SW 1271 (cell line): ENCODE data around the gene HSF5.
"Not testable (repeated sequence)": the region's sequence is repeated elsewhere in the genome, so short reads cannot be mapped to it uniquely, and the experiment has no call there.

Experiments used
- DNase-seq, 2 experiments: peaks; one replicate each; lab custom pipeline; 2025; lab: John Stamatoyannopoulos, UW

HSF5 gene

DNA sequence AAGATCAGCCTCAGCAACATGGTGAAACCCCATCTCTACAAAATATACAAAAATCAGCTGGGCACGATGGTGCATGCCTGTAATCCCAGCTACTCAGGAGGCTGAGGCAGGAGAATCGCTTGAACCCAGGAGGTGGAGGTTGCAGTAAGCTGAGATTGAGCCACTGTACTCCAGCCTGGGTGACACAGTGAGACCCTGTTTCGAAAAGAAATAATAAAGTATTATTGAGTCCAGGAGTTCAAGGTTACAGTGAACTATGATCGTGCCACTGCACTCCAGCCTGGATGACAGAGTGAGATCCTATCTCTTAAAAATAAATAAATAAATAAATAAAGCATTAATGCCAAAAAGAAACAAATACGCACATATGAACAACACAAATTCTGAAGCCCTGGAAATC, 6.4 kb downstream of the HSF5 start:
- DNase-seq, result not testable (repeated sequence)

DNA sequence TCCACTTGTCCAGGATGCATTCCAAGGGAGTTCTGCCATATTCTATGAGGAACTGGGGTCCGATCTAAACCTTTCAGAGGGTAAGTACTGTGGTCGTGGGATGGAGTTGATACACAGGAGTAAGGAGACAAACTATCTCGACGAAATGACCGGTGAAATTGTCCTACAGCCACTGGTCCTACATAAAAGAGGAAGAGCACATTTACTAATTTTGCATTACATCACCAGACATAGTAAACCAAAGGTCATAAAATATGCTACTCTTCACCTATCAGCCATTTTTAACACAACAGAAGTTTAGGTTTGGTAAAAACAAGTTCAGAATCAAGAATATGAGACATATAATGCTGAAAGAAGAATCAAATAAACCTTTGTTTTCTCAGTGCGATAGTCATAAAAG, 8.1 kb downstream of the HSF5 start:
- DNase-seq, result no peak

DNA sequence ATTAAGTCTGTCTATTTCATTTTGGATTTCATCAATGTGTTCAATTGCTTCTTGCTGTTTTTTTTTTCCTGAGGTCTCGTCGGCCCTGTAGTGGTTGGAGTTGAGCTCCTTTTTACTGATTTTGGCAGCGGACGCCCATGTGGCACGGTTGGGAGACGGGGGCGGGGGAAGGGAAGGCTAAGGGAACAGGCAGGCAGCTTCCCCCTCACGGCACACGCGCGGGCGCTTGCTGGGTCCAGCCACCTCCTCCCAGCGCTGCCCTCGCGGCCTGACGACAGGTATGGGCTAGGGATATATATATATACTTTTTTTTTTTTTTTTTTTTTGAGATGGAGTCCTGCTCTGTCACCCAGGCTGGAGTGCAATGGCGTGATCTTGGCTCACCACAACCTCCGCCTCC, 11.4 kb downstream of the HSF5 start:
- no peak for DNase-seq

DNA sequence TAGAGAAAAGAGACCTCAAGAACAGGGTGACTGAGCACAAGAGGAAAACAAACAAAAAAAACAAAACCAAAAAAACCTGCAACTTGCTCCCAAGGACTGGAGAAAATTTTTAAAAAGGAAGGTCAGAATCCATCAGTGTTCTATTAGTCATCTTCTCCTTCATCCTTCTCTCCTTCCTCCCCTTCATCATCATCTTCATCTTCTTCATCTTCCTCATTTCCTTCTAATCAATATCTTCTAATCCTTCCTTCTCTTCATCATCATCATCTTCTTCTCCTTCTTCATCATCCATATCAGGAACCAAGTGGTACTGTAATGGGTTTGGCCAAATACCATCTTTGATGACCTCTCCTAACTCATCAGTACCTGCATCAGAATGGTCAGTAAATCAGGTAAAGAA, 12.2 kb downstream of the HSF5 start:
- no peak for DNase-seq

DNA sequence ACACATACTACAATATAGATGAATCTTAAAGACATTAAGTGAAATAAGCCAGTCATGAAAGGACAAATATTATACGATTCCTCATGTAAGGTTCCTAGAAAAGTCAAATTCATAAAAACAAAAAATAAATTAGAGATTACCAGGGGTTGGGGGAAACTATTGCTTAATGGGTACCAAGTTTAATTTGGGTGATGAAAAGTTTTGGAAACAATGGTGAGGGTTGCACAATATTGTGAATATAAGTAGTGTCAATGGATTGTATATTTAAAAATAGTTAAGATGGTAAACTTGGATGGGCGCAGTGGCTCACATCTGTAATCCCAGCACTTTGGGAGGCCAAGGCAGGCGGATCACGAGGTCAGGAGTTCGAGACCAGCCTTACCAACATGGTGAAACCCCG, 17.9 kb downstream of the HSF5 start:
- no peak for DNase-seq

DNA sequence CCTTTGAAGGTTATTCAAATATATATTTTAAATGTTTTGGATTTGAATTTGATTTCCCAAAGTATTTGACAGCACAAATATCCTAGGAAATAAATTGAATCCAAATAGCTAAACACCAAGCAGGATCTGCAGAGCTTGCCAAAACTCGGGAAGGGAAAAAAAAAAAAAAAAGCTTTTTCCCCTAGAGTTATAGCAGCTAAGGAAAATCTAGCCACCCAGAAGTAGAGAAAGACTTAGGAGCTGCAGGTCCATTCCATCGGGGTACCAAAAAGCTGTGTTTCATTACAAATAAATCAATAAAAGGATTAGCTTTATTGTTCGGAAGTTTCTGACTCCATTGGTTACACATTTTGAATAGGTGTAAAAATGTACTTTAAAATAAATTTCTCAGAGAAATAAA, 19.3 kb downstream of the HSF5 start:
- DNase-seq, result no peak

DNA sequence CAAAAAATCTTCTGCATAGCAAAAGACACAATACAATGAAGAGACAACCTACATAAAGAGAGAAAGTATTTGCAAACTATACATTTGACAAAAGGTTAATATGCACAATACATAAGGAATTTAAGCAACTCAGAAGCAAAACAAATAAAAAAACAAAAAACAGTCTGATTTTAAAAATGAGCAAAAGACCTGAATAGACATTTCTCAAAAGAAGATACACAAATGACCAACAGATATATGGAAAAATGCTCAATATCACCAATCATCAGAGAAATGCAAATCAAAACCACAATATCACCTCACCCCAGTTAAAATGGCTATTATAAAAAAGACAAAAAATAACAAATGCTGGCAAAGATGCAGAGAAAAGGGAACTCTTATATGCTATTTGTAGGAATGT, 32.7 kb downstream of the HSF5 start:
- no peak for DNase-seq

DNA sequence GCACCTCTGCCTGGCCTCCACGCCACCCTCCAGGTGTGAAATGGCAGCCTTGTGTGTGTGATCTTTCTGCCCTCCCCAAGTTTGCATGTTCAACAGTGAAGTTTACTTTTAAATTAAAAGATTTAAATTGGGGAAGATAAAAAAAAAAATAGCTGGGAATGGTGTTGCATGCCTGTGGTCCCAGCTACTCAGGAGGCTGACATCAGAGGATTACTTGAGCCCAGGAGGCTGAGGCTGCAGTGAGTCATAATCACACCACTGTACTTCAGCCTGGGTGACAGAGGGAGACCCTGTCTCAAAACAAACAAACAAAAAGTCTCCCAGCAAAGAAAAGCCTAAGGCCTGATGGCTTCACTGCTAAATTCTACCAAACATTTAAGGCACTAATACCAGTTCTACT, 35.5 kb downstream of the HSF5 start:
- no peak for DNase-seq

DNA sequence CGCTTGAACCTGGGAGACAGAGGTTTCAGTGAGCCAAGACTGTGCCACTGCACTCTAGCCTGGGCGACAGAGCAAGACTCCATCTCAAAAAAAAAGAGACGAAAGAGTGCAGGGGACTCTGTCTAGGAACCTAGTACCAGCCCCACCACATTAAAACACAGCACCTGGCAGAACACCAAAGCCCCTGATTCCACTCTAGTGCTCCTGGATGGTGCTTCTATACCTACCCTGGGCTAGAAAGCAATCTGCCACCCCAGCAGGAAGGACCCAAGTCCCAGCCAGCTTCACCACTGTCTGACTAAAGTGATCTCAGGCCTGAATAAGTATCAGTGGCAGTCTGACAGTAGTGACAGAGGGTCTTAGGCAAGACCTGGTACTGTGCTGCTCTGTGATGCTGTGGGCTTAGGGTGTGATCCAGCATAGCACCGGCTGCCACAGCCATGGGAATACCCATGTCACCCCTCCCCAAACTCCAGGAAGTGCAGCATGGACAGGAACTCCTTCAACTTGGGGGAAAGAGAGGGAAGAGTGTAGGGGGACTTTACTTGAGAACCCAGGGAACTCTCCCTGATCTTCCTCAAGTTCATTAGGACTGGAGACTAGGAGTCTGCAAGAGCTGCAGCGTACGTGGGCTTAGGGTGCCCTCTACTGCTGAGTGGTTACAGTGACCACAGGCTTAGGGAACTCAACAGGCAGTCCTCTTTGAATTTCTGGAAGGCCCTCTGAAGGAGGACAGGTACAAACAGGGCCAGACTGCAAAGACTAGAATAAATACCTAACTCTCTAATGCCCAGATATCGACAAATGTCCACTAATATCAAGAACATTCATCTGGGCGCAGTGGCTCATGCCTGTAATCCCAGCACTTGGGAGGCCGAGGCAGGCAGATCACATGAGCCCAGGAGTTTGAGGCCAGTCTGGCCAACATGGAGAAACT, 40.9 kb downstream of the HSF5 start:
- peak; percentile 32 to 72 for DNase-seq

DNA sequence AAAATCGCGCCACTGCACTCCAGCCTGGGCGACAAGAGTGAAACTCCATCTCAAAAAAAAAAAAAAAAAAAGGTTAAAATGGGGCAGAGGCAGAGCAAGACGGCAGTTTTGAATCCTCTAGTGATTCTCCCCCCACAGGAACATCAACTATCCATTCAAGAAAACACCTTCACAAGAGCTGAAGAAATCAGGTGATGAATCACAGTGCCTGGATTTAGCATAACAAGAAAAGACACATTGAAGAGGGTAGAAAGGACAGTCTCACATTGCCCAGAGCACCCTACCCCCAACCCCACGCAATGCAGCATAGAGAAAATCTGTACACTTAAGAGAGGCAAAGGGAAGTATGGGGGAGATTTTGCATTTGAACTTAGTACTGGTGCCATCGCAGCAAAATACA, 42.1 kb downstream of the HSF5 start:
- DNase-seq, result no peak

DNA sequence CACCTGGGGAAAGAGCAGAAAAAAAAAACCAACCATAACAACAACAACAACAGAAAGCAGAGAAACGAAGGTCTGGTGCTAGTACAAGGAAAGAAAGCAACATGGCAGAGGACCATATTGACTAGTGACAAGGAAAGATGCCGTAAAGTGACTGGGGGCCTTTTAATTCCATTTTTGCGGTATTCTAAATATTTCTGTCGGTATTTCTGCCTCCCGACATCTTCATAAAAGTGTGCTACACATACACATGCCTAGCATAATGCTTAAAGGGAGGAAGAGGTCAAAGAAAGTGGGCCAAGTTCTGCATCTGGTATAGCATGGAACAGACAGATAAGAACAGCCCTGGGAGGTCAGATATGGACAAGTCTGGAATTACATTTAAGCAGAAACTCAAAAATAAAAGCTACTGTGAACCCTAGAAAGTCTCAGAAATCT, 51.4 kb downstream of the HSF5 start:
- DNase-seq, result no peak

DNA sequence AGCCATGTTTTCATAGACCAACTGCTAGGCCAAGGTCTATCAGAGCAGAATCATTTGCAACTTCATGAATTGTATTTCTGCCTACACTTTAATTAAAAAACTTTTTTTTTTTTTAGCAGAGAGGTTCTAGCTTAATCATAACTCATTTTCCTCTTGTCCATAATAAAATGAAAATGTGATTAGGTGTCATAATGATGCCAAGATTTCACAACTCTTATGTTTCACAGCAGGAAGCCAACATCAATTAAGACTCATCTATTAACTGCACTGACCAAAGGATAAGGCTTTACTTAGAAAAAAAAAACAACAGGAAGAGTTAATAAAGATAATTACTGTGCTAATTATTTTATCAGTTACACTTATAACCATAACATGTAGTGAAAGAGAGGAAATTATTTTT, 52.0 kb downstream of the HSF5 start:
- DNase-seq, result no peak

DNA sequence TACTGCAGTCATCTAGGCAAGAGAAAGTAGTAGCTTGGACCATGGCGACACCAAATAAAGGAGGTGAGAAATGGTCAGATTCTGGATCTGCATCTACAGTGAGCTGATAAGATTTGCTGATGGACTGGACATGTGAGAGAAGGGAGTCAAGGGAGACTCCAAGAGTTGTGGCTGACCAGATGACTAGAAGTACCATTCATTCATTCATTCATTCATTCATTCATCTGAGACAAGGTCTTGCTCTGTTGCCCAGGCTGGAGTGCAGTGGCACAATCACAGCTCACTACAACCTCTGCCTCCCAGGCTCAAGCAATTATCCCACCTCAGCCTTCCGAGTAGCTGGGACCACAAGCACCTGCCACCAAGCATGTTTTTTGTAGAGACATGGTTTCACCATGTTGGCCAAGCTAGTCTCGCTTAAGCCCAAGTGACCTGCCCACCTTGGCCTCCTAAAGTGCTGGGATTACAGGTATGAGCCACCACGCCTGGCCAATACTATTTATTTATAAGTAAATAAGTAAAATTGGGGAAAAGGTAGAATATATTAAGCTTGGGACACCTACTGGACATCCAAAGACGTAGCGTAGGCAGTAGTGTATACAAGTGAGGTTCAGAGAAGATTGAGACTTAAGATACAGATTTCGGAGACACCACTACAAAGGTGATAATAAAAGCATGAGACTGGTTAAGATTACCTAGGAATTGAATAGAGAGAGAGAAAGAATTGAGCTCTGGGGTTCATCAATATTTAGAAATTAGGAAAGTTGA, 55.2 kb downstream of the HSF5 start:
- no peak for DNase-seq

DNA sequence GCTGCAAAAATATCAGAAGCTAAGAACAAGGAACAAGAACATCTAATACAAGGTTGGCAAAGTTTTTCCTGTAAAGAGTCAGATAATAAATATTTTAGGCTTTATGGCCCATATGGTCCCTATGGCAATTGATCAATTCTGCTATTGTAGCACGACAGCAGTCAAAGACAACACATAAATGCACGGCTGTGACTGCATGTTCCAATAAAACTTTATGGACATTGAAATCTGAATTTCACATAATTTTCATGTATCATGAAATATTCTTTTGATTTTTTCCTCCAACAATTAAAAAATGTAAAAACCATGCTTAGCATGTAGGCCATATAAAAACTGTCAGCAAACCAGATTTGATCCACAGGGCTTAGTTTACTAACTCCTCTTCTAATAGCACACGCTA, 60.4 kb downstream of the HSF5 start:
- no peak for DNase-seq

DNA sequence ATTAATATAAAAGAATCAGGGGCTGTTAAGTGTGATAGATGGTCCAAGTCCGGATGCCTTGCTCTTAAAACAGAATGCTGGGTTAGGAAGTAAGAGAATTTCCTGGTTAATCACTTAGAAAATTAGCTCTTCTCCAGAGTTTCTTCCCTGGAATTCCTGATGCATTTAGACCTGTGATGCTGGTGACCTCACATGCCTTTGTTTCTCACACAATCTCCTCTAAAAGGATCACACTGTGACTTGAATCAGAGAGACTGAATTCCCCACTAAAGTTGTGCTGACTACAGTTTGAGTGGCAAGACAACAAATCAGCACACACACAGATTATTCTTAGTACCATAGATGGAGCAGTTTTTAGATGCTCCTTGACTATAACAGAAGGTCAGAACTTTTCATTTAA, 66.5 kb downstream of the HSF5 start:
- DNase-seq, result no peak

DNA sequence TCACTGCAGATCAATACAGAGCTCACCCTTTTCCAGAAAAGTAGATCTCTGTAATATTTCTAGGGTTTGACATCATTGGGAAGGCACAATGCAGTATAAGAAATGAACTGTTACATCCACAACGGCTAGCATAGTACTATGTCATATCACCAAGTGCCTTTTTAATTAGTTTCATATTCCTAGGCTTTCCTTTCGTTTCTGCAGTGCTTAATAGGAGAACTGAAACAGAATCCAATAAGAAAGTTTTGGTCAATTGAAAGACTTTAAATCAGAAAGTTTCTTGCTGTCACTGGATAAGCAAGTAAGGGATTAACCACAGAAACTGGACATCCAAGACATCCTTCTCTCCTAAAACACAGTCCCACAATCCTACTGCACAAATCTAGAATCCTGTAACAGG, 67.4 kb downstream of the HSF5 start:
- DNase-seq, result no peak

DNA sequence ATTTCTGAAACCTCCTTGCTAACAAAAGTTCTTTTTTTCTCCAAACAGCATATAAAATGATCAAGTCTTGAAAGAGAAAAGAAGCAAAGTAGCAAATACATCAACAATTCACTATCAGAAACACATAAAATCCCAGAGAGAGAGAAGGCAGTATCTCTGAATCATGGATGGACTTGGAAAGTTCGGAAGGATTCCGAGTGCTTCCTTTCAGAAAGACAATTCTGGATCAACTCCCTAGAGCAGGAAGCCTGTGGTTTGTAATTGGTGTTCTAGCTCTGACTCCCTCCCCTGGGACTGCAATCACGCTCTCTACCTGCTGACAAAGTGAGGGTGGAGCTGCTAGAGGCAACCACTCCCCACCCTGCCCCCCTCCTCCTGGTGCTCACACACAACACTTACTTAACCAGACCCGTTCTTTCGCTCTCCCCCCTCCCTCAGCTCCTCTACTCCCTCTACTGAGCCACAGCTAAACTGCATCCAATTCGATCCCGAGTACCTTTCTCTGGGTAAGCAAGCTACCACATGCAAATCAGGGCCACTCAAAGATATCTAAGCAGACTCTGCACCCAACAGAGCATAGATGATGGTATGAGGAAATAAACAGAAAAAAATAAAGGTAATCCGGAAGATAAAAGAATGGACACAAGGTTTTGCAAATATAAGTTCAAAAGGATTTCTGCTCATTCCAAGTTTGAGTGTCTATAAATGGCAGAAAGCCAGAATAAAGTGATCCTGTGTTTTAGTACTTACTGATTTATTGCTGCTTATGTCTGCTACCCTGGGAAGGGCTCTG, 70.7 kb downstream of the HSF5 start, which contains the start of gene RNF43:
Gene RNF43 (minus strand): TSS at position 235 of the 793 bp plus-strand sequence. CDS start 1,957 bp downstream, outside the sequence.
- DNase-seq, result peak; percentile 62 to 90

DNA sequence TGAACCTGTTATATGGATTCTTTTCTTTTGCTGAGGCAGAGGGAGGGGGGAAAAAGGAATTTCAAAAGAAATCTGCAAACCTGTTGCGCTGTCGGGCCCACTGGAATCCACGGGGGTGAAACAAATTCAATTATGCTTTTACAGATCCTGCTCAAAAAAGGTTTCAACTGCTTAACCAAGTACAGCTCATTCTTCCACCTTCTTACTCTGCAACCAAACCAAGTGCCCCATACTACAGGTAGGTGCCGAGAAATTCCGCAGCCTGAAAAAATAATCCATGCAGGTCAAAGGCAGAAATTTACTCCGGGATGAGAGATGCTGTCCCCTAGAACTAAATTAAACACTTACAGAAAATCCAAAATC, 71.3 kb downstream of the HSF5 start:
- DNase-seq, result no peak

DNA sequence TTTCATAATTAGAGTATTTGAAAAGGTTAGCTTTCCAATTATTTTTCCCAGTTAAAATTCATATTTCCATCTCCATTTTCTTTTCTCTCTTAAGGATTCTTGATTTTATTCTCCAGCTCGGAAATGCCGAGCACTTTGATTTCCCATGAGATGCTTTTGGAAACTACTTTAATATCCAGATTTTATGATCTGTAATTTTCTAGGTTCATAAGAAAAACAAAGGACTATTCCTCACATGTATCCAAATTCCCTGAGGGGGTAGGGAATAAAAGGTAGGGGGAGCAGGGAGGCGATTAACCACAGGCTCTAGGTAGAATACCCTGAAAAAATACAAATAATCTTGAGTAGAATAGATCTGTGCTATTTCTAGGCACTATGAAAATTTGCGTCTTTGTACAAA, 71.8 kb downstream of the HSF5 start:
- DNase-seq, result no peak

DNA sequence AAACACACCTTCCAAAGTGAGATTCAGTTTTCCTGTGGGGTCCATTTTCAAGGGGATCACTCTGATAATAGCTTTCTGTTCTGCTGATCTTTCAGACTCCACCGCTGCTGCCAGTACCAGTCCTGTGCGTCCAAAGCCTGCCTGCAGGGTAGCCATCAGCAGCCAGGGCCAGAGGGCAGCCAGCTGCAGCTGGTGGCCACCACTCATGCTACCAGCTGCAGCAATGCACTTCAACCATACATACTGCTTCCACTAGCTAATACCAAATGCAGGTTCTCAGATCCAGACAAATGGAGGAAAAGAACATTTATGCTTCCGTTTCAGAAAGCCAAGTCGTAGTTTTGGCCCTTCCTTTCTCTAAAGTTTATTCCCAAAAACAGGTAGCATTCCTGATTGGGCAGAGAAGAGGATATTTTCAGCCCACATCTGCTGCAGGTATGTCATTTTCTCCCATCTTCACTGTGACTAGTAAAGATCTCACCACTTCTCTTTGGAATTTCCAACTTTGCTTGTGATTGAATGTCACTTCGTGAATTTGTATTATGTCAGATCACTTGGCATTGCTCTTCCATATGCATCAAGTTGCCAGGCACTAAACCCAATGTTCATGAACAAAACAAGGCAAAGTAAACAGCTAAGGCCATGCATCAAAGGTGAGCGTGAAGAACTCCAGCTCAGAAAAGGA, 72.7 kb downstream of the HSF5 start:
- no peak for DNase-seq

DNA sequence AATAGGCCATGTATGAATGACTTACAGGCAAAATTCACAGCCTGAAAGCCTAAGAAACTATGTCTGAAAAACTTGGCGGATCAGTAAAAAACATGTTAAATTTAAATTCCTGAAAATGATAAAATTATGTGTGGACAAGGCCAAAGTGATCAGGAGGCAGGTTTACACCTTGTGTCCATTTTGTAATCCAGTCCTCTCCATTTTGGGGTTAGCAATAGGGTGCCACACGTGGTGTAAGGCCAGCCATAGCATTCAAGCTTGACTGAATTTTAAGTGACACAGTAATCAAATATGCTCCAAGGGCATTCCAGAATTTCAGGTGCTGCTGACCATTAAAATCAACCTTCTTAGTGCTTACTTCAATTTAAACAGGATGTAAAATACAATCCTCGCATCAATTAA, 73.6 kb downstream of the HSF5 start:
- no peak for DNase-seq

DNA sequence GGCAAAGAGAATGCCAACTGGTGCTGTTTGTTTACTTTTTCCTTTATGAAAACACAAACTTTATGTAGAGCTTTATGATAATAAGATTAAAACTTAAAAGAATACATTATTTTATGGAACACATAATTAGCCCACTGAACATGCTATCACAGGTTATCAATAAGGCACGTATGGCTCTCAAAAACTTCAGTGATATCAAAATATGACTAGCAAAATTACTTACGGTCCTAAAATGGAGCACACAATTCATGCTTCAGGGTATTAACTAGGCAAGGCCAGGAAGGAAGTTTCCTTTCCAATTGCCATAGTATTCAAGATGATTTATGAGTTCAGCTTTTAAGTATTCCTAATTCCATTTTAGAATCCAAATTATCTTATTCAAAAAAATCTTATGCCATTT, 74.5 kb downstream of the HSF5 start:
- DNase-seq, result no peak
